GM12878 (cell line): ENCODE measurements around the gene HHIPL1. TPM values are rescaled to one million over a fixed set of nuclear protein-coding genes. Genes with fewer than 3 reads are reported as not detected.
A peak's percentile ranks its signal among the peaks of the same experiment; 100 is the strongest.

Source experiments
- ATAC-seq: fragments of 200-7000 bp; cut with Tn5 transposase; 3 replicates; pipeline ENCODE4 v1.9.1; 2020; ENCODE audit warnings: mild to moderate bottlenecking, moderate library complexity
- BruUV-seq: library from RNA; stranded (reverse); fragments of 400-500 nt; replicated peaks from 2 replicates; lab custom pipeline; 2021; lab: Mats Ljungman, UMichigan
- CTCF ChIA-PET: fragments of 300-600 bp; sonication (Branson Sonifier 250); formaldehyde crosslinking; extraction: SDS; loops from one replicate; lab custom pipeline; 2021; ENCODE audit warnings: inconsistent platforms; lab: Yijun Ruan, JAX
- POLR2A ChIA-PET: fragments of 350-600 bp; formaldehyde crosslinking; extraction: SDS; loops from one replicate; lab custom pipeline; 2021; ENCODE audit warnings: inconsistent platforms; lab: Charles Lee
- RAD21 ChIA-PET: fragments of 300-600 bp; sonication (Branson Sonifier 250); formaldehyde crosslinking; loops from one replicate; lab custom pipeline; 2023; ENCODE audit warnings: antibody characterized with exemption; ENCODE audit not compliant: unreplicated experiment; lab: Charles Lee
- SMC1A ChIA-PET: fragments of 300-600 bp; sonication (Branson Sonifier 250); formaldehyde crosslinking; loops from one replicate; lab custom pipeline; 2023; ENCODE audit not compliant: unreplicated experiment, uncharacterized antibody; lab: Charles Lee
- DNase-seq: peaks from one replicate; pipeline ENCODE4 v3.0.0-alpha.2; 2011; ENCODE audit warnings: low read depth, low spot score
- FAIRE-seq: peaks from 3 replicates; lab custom pipeline; 2011; peaks lifted over from hg19 to GRCh38; lab: Jason Lieb, UNC
- H2AFZ ChIP-seq: 2 replicates; pipeline ENCODE4 v1.6.0; 2011; ENCODE audit warnings: low read depth, low read length, control low read depth; ENCODE audit not compliant: control insufficient read depth
- H3K27ac ChIP-seq: 2 replicates; pipeline ENCODE4 v1.5.1; 2011; ENCODE audit warnings: control low read depth; ENCODE audit not compliant: control insufficient read depth, insufficient read depth
- H3K27me3 ChIP-seq, 2 experiments: replicated peaks in 1 of 2; 2 replicates each; pipeline versions ENCODE4 v1.6.0 to v1.6.1; 2011; ENCODE audit warnings: low read length in 1 of 2; ENCODE audit not compliant: control insufficient read depth in 2 of 2, insufficient read depth in 2 of 2
- H3K36me3 ChIP-seq, 2 experiments: 2 replicates each; pipeline ENCODE4 v1.5.1; 2011; ENCODE audit warnings: low read length in 1 of 2; ENCODE audit not compliant: control insufficient read depth in 2 of 2, insufficient read depth in 2 of 2
- H3K4me1 ChIP-seq: 2 replicates; pipeline ENCODE4 v1.6.1; 2011; ENCODE audit warnings: mild to moderate bottlenecking, low read length, moderate library complexity, mixed read lengths; ENCODE audit not compliant: control insufficient read depth, insufficient read depth
- H3K4me2 ChIP-seq: 2 replicates; pipeline ENCODE4 v1.6.0; 2011; ENCODE audit warnings: control low read depth; ENCODE audit not compliant: control insufficient read depth, insufficient read depth
- H3K4me3 ChIP-seq: fragments of 200-600 bp; sonication (generic); 2 replicates; pipeline ENCODE4 v1.5.1; 2016
- H3K79me2 ChIP-seq: 2 replicates; pipeline ENCODE4 v1.6.0; 2011; ENCODE audit warnings: low read length; ENCODE audit not compliant: control insufficient read depth, insufficient read depth
- H3K9ac ChIP-seq: 2 replicates; pipeline ENCODE4 v1.8.0; 2011; ENCODE audit warnings: low read length, control low read depth, mixed read lengths; ENCODE audit not compliant: control insufficient read depth, insufficient read depth
- H3K9me3 ChIP-seq: replicated peaks from 3 replicates; pipeline ENCODE4 v1.5.1; 2011; ENCODE audit warnings: mild to moderate bottlenecking, low read length; ENCODE audit not compliant: control insufficient read depth, insufficient read depth
- H4K20me1 ChIP-seq: 2 replicates; pipeline ENCODE4 v1.6.0; 2011; ENCODE audit not compliant: control insufficient read depth, insufficient read depth
- CHD2 ChIP-seq: IDR thresholded peaks from 2 replicates; pipeline ENCODE4 v1.6.1; 2011; ENCODE audit warnings: low read depth, low read length, improper control_type of control experiment, borderline replicate concordance
- EED ChIP-seq: sonication (generic); IDR thresholded peaks from 2 replicates; pipeline ENCODE4 v1.6.1; 2016; ENCODE audit warnings: antibody characterized with exemption, low read depth
- HDAC2 ChIP-seq: fragments of 200-600 bp; sonication (generic); IDR thresholded peaks from 2 replicates; pipeline ENCODE4 v1.6.1; 2017
- IRF4 ChIP-seq: IDR thresholded peaks from 2 replicates; pipeline ENCODE4 v1.6.1; 2011; ENCODE audit warnings: low read depth, low read length
- POLR2AphosphoS5 ChIP-seq: IDR thresholded peaks from 2 replicates; pipeline ENCODE4 v1.6.1; 2011; ENCODE audit warnings: mild to moderate bottlenecking, low read length, inconsistent platforms
- RB1 ChIP-seq: fragments of 450-650 bp; formaldehyde crosslinking; IDR thresholded peaks from 2 replicates; pipeline ENCODE4 v1.6.1; 2017; ENCODE audit warnings: mild to moderate bottlenecking, borderline replicate concordance
- SMAD5 ChIP-seq: IDR thresholded peaks from 2 replicates; pipeline ENCODE4 v1.6.1; 2016; ENCODE audit warnings: antibody characterized with exemption, low read depth
- SMC3 ChIP-seq: IDR thresholded peaks from 2 replicates; pipeline ENCODE4 v1.6.1; 2011; ENCODE audit warnings: low read length, improper control_type of control experiment, borderline replicate concordance
- SP1 ChIP-seq: IDR thresholded peaks from one replicate; pipeline ENCODE4 v1.6.1; 2011; ENCODE audit warnings: low read depth, low read length
- STAT3 ChIP-seq: IDR thresholded peaks from 2 replicates; pipeline ENCODE4 v1.6.1; 2011; ENCODE audit warnings: low read depth, low read length, improper control_type of control experiment
- TCF12 ChIP-seq: IDR thresholded peaks from 2 replicates; pipeline ENCODE4 v1.6.1; 2011; ENCODE audit warnings: low read depth, mild to moderate bottlenecking, low read length
- ZBED1 ChIP-seq: IDR thresholded peaks from 2 replicates; pipeline ENCODE4 v1.6.1; 2016; ENCODE audit warnings: borderline replicate concordance
- ZSCAN29 ChIP-seq: fragments of 450-650 bp; IDR thresholded peaks from 2 replicates; pipeline ENCODE4 v1.6.1; 2017; ENCODE audit warnings: mild to moderate bottlenecking, moderate library complexity
- WGBS: methylation state at CpG from one replicate; pipeline ENCODE4 v1.1.6; 2016; ENCODE audit warnings: low lambda C conversion rate; ENCODE audit not compliant: insufficient replicate concordance, insufficient coverage; ENCODE audit errors: missing lambda C conversion rate; 5-methylcytosine and 5-hydroxymethylcytosine counted together
- in situ Hi-C: fragments of 300-500 bp; cut with MboI; formaldehyde crosslinking; loops from 9 replicates; pipeline ENCODE4 v1.14.3; 2018; ENCODE audit warnings: mixed read lengths
- intact Hi-C: fragments of 100-400 bp; cut with micrococcal nuclease; formaldehyde crosslinking; loops from one replicate; pipeline ENCODE4 v1.14.2; 2022; ENCODE audit not compliant: unreplicated experiment
- polyA plus RNA-seq, 11 experiments: library from polyadenylated mRNA; depleted of rRNA in 4 of 11; unstranded in 6 of 11; stranded (reverse) in 5 of 11; fragments of >200 nt; fragmentation: Nextera tagmentation in 4 of 11; fragmentation: Illumina TruSeq in 1 of 11; extraction: Ambion mirVana in 4 of 11; extraction: Trizol in 1 of 11; gene quantifications; 1 replicate in 1 of 11; 2 replicates in 10 of 11; pipeline versions ENCODE4 v1.2.1 to v1.2.3, GENCODE V29; 2011 to 2016; ENCODE audit warnings: inconsistent platforms in 2 of 11, missing spikeins in 2 of 11, low read depth in 1 of 11
- total RNA-seq, 4 experiments: library from RNA; depleted of rRNA in 3 of 4; stranded (reverse); fragments of >200 nt in 3 of 4; fragmentation: Illumina TruSeq in 1 of 4; extraction: Trizol in 1 of 4; gene quantifications; 2 replicates each; pipeline versions ENCODE4 v1.2.1 to v1.2.3, GENCODE V29; 2013 to 2021
- TF ChIP-seq, protein P1 (sequence below): IDR thresholded peaks from 2 replicates; pipeline ENCODE4 v1.6.1; 2011; ENCODE audit warnings: borderline replicate concordance, low read depth, mild to moderate bottlenecking, moderate library complexity, low read length; ENCODE audit not compliant: insufficient read depth, poor library complexity, severe bottlenecking
- TF ChIP-seq, protein P2 (sequence below): fragments of 450-650 bp; IDR thresholded peaks from 2 replicates; pipeline ENCODE4 v1.6.1; 2017; ENCODE audit warnings: borderline replicate concordance
- TF ChIP-seq, protein P3 (sequence below): IDR thresholded peaks from 2 replicates; pipeline ENCODE4 v1.6.1; 2011; ENCODE audit warnings: low read depth, low read length, improper control_type of control experiment, borderline replicate concordance
- TF ChIP-seq, protein P4 (sequence below): fragments of 150-350 bp; IDR thresholded peaks from 2 replicates; pipeline ENCODE4 v1.6.1; 2014; ENCODE audit warnings: mild to moderate bottlenecking, low read depth, low read length

Gene HHIPL1
- total and polyA plus RNA-seq, 10 of the 15 experiments (the other 5 are each of a cell fraction or from before 2014, with no cell fraction given), result 0.09 TPM; not detected in 9

DNA sequence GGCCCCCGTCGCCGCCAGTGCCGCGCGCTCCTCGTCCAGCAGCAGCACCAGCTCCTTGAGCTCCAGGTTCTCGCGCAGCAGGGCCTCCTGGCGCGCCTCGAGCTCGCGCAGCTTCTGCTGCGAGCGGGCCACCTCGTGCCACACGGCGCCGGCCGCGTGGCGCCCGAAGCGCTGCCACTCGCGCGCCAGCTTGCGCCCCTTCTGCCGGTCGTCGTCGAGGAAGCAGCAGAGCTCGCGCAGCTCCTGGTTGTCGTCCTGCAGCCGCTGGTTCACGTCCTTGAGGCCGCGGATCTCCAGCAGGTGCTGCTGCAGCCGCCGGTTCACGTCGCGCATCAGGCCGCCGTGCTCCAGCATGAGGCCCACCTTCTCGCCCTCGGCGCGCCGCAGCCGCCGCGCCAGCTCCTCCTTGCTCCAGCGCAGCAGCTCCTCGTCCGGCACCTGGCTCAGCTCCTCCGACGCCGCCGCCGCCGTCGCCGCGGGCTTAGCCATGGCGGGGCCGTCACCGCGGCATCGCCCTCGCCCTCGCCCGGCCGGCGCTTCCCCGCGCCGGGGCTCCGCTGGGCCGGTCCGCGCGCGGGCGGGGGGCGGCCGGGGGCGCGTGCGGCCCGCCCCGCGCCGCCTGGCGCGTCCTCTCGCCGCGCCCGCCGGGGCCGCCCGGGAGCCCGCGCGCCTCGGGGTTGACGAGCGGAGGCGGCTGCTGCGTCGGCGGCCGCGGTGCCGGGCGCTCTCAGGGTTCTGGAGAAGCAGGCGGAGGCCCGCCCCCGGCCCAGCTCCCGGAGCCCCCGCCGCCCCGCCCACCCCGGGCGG lies 41.3 kb upstream of the HHIPL1 start, which contains the start of gene CCDC85C (continued):
- no peak for TF ChIP-seq POLR2AphosphoS5

DNA sequence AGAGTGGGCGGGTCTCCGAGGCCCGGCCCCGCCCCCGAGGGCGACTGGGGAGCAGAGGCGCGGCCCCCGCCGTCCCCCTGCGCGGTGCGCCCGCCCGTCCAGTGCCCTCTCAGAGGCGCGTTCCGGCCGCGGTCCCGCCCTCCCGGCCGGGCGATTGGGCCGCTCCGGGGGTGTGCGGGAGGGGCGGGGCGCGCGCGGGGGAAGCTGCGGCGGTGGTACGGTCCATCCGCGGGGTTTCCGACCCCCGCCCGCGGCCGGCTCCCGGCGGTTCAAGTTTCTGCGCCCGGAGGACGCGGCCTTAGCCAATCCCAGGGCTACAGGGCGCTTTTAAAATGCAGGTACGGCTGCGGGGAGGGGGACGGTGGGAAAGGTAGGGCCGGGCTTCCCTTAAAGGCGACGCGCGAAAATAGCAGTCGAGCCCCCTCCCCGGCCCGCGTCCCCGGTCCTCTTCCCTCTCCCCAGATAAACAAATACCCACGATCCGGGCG lies 40.6 kb upstream of the HHIPL1 start:
- DNase-seq (peak; percentile 32), FAIRE-seq (no peak), ATAC-seq (peak; percentile 93)
- H3K27ac ChIP-seq, result no peak overlapping the region
- H3K79me2 ChIP-seq, result no peaks in the 10 kb centered on the region
- intact Hi-C loops (loop anchor here (2.0 kb wide), 1 partner anchor 124 kb away; the partner anchor contains the start of genes CCNK and SETD3), in situ Hi-C loops (no loop called here)
- RAD21 ChIA-PET, result interaction anchor here (1.3 to 1.7 kb wide), 4 partner anchors 9 to 123 kb away, joined by 4 to 10 read pairs (median 6); partner anchors contain the start of genes CCNK and SETD3
- WGBS, result 2% methylated on average over 11 of the region's 65 CpGs
- no peaks in the 10 kb centered on the region; a peak in 1 of 4 replicates for H3K27me3 ChIP-seq
- H3K36me3 ChIP-seq, result no peaks in the 10 kb centered on the region
- POLR2A ChIA-PET, result interaction anchor here (1.5 to 2.6 kb wide), 3 partner anchors 9 to 124 kb away, joined by 3 to 10 read pairs (median 10); partner anchors contain the start of genes CCNK and SETD3
- SMC1A ChIA-PET, result interaction anchor here (1.8 kb wide), 1 partner anchor 9 kb away, joined by 6 read pairs; no protein-coding TSS in a partner anchor
- peak overlapping the region; percentile 91 for H3K4me2 ChIP-seq
- H3K4me3 ChIP-seq, result peak overlapping the region; percentile 83
- no peaks in the 10 kb centered on the region for H3K9me3 ChIP-seq
- CTCF ChIA-PET, result interaction anchor here (1.6 kb wide), 1 partner anchor 9 kb away, joined by 4 read pairs; no protein-coding TSS in a partner anchor
- H3K9ac ChIP-seq, result peak overlapping the region; percentile 68
- no TSS peak for BruUV-seq
- H3K4me1 ChIP-seq, result peaks cover 11% of the 10 kb centered on the region; the same call in 1 of the 2 replicates
- H2AFZ ChIP-seq, result peak overlapping the region; percentile 75
- no peaks in the 10 kb centered on the region for H4K20me1 ChIP-seq
- TF ChIP-seq, protein P1, sequence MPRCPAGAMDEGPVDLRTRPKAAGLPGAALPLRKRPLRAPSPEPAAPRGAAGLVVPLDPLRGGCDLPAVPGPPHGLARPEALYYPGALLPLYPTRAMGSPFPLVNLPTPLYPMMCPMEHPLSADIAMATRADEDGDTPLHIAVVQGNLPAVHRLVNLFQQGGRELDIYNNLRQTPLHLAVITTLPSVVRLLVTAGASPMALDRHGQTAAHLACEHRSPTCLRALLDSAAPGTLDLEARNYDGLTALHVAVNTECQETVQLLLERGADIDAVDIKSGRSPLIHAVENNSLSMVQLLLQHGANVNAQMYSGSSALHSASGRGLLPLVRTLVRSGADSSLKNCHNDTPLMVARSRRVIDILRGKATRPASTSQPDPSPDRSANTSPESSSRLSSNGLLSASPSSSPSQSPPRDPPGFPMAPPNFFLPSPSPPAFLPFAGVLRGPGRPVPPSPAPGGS, result no peak
- TF ChIP-seq ZBED1 (no peak), EED (no peak), TCF12 (no peak), SMC3 (no peak), ZSCAN29 (0 out of 2 replicates have a peak, but pooled peaks have one; percentile 13), CHD2 (peak; percentile 80), SMAD5 (no peak), SP1 (peak; percentile 97), HDAC2 (no peak), STAT3 (no peak), RB1 (peak; percentile 66; the same call in 1 of the 2 replicates), POLR2AphosphoS5 (no peak), IRF4 (no peak)
- TF ChIP-seq, protein P2, sequence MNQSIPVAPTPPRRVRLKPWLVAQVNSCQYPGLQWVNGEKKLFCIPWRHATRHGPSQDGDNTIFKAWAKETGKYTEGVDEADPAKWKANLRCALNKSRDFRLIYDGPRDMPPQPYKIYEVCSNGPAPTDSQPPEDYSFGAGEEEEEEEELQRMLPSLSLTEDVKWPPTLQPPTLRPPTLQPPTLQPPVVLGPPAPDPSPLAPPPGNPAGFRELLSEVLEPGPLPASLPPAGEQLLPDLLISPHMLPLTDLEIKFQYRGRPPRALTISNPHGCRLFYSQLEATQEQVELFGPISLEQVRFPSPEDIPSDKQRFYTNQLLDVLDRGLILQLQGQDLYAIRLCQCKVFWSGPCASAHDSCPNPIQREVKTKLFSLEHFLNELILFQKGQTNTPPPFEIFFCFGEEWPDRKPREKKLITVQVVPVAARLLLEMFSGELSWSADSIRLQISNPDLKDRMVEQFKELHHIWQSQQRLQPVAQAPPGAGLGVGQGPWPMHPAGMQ, result no peak
- TF ChIP-seq, protein P3, sequence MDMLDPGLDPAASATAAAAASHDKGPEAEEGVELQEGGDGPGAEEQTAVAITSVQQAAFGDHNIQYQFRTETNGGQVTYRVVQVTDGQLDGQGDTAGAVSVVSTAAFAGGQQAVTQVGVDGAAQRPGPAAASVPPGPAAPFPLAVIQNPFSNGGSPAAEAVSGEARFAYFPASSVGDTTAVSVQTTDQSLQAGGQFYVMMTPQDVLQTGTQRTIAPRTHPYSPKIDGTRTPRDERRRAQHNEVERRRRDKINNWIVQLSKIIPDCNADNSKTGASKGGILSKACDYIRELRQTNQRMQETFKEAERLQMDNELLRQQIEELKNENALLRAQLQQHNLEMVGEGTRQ, result no peak
- TF ChIP-seq, protein P4, sequence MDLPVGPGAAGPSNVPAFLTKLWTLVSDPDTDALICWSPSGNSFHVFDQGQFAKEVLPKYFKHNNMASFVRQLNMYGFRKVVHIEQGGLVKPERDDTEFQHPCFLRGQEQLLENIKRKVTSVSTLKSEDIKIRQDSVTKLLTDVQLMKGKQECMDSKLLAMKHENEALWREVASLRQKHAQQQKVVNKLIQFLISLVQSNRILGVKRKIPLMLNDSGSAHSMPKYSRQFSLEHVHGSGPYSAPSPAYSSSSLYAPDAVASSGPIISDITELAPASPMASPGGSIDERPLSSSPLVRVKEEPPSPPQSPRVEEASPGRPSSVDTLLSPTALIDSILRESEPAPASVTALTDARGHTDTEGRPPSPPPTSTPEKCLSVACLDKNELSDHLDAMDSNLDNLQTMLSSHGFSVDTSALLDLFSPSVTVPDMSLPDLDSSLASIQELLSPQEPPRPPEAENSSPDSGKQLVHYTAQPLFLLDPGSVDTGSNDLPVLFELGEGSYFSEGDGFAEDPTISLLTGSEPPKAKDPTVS, result no peak
